Right lobe of liver (tissue), 6 donors: ENCODE measurements around the gene GPR39. TPM values are rescaled to one million over a fixed set of nuclear protein-coding genes. Genes with fewer than 3 reads are reported as not detected.

ENCODE experiments used
- ATAC-seq, 4 donors: fragments of 200-7000 bp; cut with Tn5 transposase; one replicate each; pipeline ENCODE4 v1.9.1; 2020; ENCODE audit warnings: mild to moderate bottlenecking in 4 of 4, moderate library complexity in 4 of 4
- DNase-seq, 3 donors: peaks; one replicate each; pipeline ENCODE4 v3.0.0-alpha.2; 2020
- H3K27ac ChIP-seq, 3 donors: fragments of 200-600 bp; one replicate each; pipeline ENCODE4 v1.8.0; 2022
- H3K27me3 ChIP-seq, 2 donors: fragments of 200-600 bp; one replicate each; pipeline ENCODE4 v1.8.0; 2022
- H3K36me3 ChIP-seq, 4 donors: fragments of 200-600 bp; sonication (generic) in 1 of 4; one replicate each; pipeline versions ENCODE4 v1.5.1 to v1.8.0; 2017 to 2022; ENCODE audit warnings: control low read depth in 1 of 4
- H3K4me1 ChIP-seq, 4 donors: fragments of 200-600 bp; sonication (generic) in 1 of 4; one replicate each; pipeline versions ENCODE4 v1.5.1 to v1.8.0; 2017 to 2022; ENCODE audit warnings: control low read depth in 1 of 4
- H3K4me3 ChIP-seq, 3 donors: fragments of 200-600 bp; one replicate each; pipeline ENCODE4 v1.8.0; 2022
- H3K9me3 ChIP-seq, 4 donors: fragments of 200-600 bp; sonication (generic) in 1 of 4; one replicate each; pipeline versions ENCODE4 v1.5.1 to v1.8.0; 2017 to 2022; ENCODE audit warnings: control low read depth in 1 of 4
- POLR2A ChIP-seq: fragments of 450-650 bp; IDR thresholded peaks from one replicate; pipeline ENCODE4 v1.6.1; 2017; ENCODE audit warnings: antibody characterized with exemption, mild to moderate bottlenecking
- WGBS: methylation state at CpG from one replicate; pipeline ENCODE4 v1.1.6; 2018; ENCODE audit warnings: low coverage, low lambda C conversion rate; ENCODE audit not compliant: insufficient coverage; ENCODE audit errors: missing lambda C conversion rate; 5-methylcytosine and 5-hydroxymethylcytosine counted together
- intact Hi-C, 2 donors: fragments of 100-400 bp; cut with DNase I; formaldehyde crosslinking; loops; one replicate each; pipeline versions ENCODE4 v1.11.2 to v1.14.1; 2022
- small RNA-seq, 2 experiments: library from RNA; depleted of rRNA; stranded (forward); fragments of <200 nt; gene quantifications; one replicate each; pipeline ENCODE3, GENCODE V24; 2016
- total RNA-seq, 6 experiments: library from RNA; depleted of rRNA in 2 of 6; stranded (reverse); fragments of >200 nt in 2 of 6; fragmentation: NEBNext Ultra II Directional in 3 of 6; extraction: Animal tissue kit (Norgen Biotek cat#: 25700) in 3 of 6; gene quantifications; one replicate each; pipeline versions ENCODE4 v1.1.0 to v1.2.4, GENCODE V29; 2016 to 2023
- donor health status: DM: no; HTN: yes; CAD: no.
- donor health status: DM: no; HTN: no; CAD: no.
- donor health status: DM: no; HTN: no; CAD: no.
- donor health status: DM: no; HTN: yes; CAD: no.
- donor health status: DM: no; HTN: yes; CAD: no.

GPR39 gene
- total RNA-seq, 6 experiments from 2014 or later = 3.6 to 9.1 (median 6.0) TPM

DNA sequence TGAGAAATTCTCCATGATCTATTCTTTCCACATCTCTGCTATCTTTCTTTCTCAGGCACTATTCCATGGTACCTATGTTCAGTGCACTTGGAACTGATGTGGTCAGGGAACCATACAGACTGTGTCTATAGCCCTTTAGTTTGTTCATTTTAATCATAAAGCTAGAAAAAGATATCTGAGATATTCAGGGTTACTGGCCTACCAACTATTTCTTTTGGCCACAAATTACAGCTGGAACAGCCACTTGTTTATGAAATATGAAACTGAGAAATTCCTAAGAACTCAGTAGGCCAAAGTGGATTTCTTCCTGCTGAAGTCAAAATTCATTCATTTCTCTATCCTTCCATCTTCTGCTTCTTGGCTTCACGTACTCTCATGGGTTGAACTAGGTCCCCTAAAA is 276.2 kb downstream of the GPR39 start:
- WGBS = 79% methylated on average over 1 of the region's 1 CpG
- intact Hi-C loops = no loop called here
- DNase-seq = no peak
- ATAC-seq = no peak
- H3K27me3 ChIP-seq = no peaks in the 10 kb centered on the region
- TF ChIP-seq POLR2A = no peak
- H3K9me3 ChIP-seq = no peaks in the 10 kb centered on the region
- H3K36me3 ChIP-seq = no peaks in the 10 kb centered on the region
- H3K27ac ChIP-seq = no peak overlapping the region
- no peak overlapping the region for H3K4me3 ChIP-seq
- H3K4me1 ChIP-seq = no peaks in the 10 kb centered on the region

Small RNAs within 50 kb of the gene (small RNA-seq; reads per million reads assigned to genes)
- gene RNU6-175P = 0 reads per million in 2 experiments
